HG02798 (cell line): ENCODE results near the gene CRYZL1.

Experiments
- ATAC-seq: cut with Tn5 transposase; IDR thresholded peaks from one replicate; pipeline ENCODE4 v1.9.1; 2021; ENCODE audit warnings: mild to moderate bottlenecking; ENCODE audit not compliant: unreplicated experiment, poor library complexity

Gene CRYZL1

GRCh38 chr21:33544451-33545195 lies 96.9 kb downstream of the CRYZL1 start:
- ATAC-seq: no peak

DNA sequence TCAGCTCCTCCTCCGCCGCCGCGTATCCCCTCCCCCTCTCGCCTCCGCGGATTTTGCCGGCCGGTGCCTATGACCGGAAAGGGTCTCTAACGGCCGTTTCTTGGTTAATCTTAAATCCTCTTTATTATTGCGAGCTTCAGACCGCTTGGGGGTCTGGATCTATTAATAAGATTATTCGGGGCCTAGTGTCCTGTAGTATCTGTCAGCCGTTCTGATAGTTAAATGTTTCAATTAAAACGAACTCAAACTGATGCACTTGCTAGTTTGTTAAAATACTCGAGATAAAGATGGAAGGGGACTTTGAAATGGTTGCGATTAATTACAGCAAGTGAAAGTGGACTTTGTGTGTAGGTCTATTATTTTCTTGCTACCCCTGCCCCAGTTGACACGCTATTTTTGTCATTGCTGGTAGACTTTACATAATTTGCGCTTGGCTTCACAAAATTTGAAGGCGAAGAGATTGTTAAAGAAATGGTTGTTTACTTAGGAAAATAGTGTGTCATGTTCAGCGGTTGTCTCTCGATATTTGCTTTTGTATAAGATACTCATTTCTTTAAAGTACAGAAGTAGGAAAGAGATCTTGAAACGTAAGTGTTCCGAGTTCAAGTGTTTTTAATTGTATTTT lies 97.9 kb downstream of the CRYZL1 start:
- no peak for ATAC-seq

DNA sequence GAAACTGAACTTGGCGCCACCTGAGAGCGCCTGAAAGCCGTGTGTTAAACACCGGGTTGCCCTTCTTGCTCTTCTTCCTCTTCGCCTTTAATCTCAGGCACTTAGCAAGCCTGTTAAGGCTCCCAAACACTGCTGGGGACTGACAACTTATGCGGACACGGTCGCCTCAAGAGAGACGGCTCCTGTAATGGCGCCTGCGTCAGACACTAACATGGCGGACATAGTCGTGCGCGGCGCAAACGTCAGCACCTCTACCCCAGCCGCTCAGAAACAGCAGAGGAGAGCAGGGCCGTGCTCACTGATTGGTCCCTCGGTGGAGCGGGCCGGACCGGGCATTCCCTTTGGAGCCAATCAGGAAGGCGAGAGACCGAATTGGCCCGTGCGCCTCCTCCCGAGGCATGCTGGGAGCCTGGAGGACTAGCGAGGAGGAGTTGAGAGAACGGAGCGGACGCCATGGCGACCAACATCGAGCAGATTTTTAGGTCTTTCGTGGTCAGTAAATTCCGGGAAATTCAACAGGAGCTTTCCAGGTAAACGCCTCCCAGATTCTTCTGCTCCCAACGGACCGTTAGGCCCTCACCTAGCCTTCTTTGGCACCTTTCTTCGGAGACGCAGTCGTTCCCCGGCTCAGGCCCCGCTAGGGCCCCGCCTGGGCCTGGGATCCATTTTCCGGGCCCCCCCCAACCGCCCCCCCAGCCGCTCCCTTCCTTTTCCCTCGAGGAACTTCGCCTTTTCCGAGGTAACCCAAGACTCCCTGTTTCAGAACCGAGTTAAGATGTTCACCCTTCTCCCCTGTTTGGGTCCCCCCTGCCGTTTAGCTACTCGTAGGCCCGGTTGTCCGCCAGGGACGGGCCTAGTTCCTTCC lies 98.7 kb downstream of the CRYZL1 start, which contains the start of gene SON:
Gene SON, plus strand, starts transcription at position 399 of the 865 bp plus-strand sequence. Its CDS starts 55 bp downstream, at position 454.
- ATAC-seq: peak; percentile 94

DNA sequence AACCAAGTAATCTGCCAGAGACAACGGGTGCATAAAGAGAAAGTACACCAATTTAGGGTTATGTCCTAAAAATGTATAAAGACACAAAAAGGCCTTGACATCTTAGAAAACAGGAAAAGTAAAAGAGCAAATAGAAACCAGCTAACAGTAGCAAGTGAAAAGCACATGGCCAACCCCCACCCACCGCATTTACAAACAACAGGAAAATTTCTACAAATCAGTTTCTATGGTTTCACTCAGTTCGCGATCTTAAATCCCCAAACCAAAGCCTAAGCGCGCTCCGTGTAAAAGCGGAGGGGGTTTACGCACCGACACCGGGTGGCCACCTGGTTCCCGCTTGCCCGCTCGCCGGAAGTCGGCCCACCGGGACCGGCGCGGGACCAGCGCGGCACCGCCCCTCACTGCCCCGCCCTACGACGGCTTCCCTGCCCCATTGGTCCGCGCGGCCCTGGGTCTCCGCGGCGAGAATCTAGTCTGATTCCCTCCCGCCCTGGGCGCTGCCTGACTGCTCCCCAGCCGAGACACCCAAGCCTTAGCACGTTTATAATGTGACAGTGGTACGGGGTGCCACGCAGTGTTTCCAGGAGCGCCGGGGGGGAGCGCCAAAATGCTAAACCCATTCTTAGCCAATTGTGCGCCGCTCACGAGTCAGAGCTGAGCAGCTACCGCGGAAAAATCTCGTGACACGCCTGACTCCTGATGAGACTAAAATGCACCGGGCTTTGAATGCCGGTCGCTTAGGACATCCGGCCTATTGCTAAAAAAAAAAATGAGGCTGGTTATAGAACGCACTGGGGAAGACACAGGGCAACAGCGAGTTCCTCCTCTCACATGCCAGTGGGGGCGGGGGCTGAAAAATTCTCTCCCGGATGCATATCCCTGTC lies 99.5 kb downstream of the CRYZL1 start, which contains the start of gene GART:
Gene GART, minus strand, starts transcription at position 362 of the 884 bp plus-strand sequence. CDS start 2,802 bp downstream, outside the sequence.
- peak; percentile 64 for ATAC-seq

DNA sequence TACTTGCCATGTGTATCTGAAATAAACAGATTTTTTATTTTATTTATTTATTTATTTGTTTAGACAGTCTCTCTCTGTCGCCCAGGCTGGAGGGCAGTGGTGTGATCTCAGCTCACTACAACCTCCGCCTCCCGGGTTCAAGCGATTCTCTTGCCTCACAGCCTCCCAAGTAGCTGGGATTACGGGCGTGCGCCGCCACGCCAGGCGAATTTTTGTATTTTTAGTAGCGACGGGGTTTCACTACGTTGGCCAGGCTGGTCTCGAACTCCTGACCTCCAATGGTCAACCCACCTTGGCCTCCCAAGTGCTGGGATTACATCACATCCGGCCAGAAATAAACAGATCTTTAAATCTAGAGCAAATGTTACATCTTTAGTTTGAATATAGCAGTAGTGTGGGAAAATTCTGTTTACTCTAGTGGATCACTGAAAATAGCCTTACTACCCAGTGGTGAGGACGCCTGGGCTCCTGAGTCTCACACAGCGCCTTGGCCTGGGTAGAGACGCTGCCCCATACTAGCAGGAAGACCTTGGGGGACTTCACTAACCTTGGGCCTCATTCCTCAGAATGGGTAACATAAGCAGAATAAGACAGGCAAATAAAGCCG lies 100.3 kb downstream of the CRYZL1 start:
- ATAC-seq: no peak

- no peak for ATAC-seq
Measured at GRCh38 chr21:33540711-33541104, 100.8 kb downstream of the CRYZL1 start.

GRCh38 chr21:33539616-33540015 lies 101.9 kb downstream of the CRYZL1 start:
- no peak for ATAC-seq
